NCI-H1092 treated with DMSO at 0.1 percent for 48 hours (cell line): Measurements from ENCODE around the gene ETV5.

Source experiments
- DNase-seq: peaks from one replicate; lab custom pipeline; 2025; lab: John Stamatoyannopoulos, UW

Gene ETV5

GRCh38 chr3:186123012-186123411 lies 14.1 kb upstream of the ETV5 start:
- DNase-seq, result no peak

GRCh38 chr3:186121968-186122367 lies 13.1 kb upstream of the ETV5 start:
- no peak for DNase-seq

GRCh38 chr3:186121278-186121677 lies 12.4 kb upstream of the ETV5 start:
- no peak for DNase-seq

GRCh38 chr3:186119499-186119898 lies 10.6 kb upstream of the ETV5 start:
- DNase-seq, result no peak

- DNase-seq, result no peak
Measured at GRCh38 chr3:186118692-186119091, 9.8 kb upstream of the ETV5 start.

GRCh38 chr3:186117521-186118134 lies 8.7 kb upstream of the ETV5 start:
- no peak for DNase-seq

- DNase-seq, result no peak
Measured at GRCh38 chr3:186115239-186115996, 6.5 kb upstream of the ETV5 start.

- no peak for DNase-seq
Measured at GRCh38 chr3:186110975-186111974, 2.4 kb upstream of the ETV5 start.

GRCh38 chr3:186109897-186110803 lies 1.3 kb upstream of the ETV5 start:
- no peak for DNase-seq

- DNase-seq, result peak; percentile 24
Measured at GRCh38 chr3:186108106-186108940, 566 bp downstream of the ETV5 start.

GRCh38 chr3:186107215-186108105 lies 1.4 kb downstream of the ETV5 start:
- peak; percentile 84 for DNase-seq

GRCh38 chr3:186105543-186105942 lies 3.3 kb downstream of the ETV5 start:
- no peak for DNase-seq

- no peak for DNase-seq
Measured at GRCh38 chr3:186102687-186103086, 6.2 kb downstream of the ETV5 start.

- DNase-seq, result no peak
Measured at GRCh38 chr3:186100398-186100797, 8.5 kb downstream of the ETV5 start.

- peak; percentile 20 for DNase-seq
Measured at GRCh38 chr3:186099178-186099577, 9.7 kb downstream of the ETV5 start.

GRCh38 chr3:186098740-186099139 lies 10.1 kb downstream of the ETV5 start:
- DNase-seq, result no peak

- DNase-seq, result peak; percentile 86
Measured at GRCh38 chr3:186097663-186098451, 11.0 kb downstream of the ETV5 start.

- no peak for DNase-seq
Measured at GRCh38 chr3:186097317-186097662, 11.6 kb downstream of the ETV5 start.

GRCh38 chr3:186096290-186096689 lies 12.6 kb downstream of the ETV5 start:
- DNase-seq, result no peak
